Uterus (tissue), 2 donors: ENCODE results near the gene PSPN.

ENCODE experiments used
- CTCF ChIP-seq, 4 experiments: fragments of 200-600 bp in 2 of 4; fragments of 450-650 bp in 2 of 4; sonication (generic) in 2 of 4; IDR thresholded peaks; one replicate each; pipeline ENCODE4 v1.5.1; 2016 to 2019; ENCODE audit warnings: antibody characterized with exemption in 4 of 4, mild to moderate bottlenecking in 2 of 4, moderate library complexity in 1 of 4
- POLR2A ChIP-seq, 2 donors: fragments of 450-650 bp; IDR thresholded peaks; one replicate each; pipeline ENCODE4 v1.6.1; 2016; ENCODE audit warnings: antibody characterized with exemption in 2 of 2, mild to moderate bottlenecking in 1 of 2, moderate library complexity in 1 of 2

GRCh38 chr19:6375411-6376010 is at the start of gene PSPN:
- TF ChIP-seq CTCF (IDR thresholded peaks at IDR 0.05) (no peak), POLR2A (IDR thresholded peaks at IDR 0.05) (no peak)
